ENCODE measurements around the gene FADS1. TPM values are rescaled to one million over a fixed set of nuclear protein-coding genes. Genes with fewer than 3 reads are reported as not detected.

FADS1 gene
- total and polyA plus RNA-seq, 2 of the 13 experiments (the other 11 are each of a cell fraction or from before 2014, with no cell fraction given): 91.8 to 108 TPM

GRCh38 chr11:61792310-61793082 is 24.3 kb downstream of the FADS1 start, which contains the start of the genes FEN1 and TMEM258 (continued):
- TF ChIP-seq ISX (CRISPR knock-in tag; conservative IDR thresholded peaks at IDR 0.05) (peak; percentile 42; the same call in 1 of the 2 replicates), REPIN1 (CRISPR knock-in tag; IDR thresholded peaks at IDR 0.05; ENCODE audit: borderline replicate concordance, low read depth) (peak; percentile 78; the same call in 1 of the 2 replicates), RBM22 (optimal IDR thresholded peaks at IDR 0.05; ENCODE audit: low read length) (no peak), ZC3H13 (CRISPR knock-in tag; IDR thresholded peaks at IDR 0.05) (peak; percentile 8; the same call in 1 of the 2 replicates), HOXD1 (CRISPR knock-in tag; IDR thresholded peaks at IDR 0.05) (peak; percentile 31; the same call in 1 of the 2 replicates), MAX (IDR thresholded peaks at IDR 0.05) (peak; percentile 86), ZMAT3 (CRISPR knock-in tag; conservative IDR thresholded peaks at IDR 0.05) (peak; percentile 76; the same call in 1 of the 2 replicates), NFAT5 (CRISPR knock-in tag; IDR thresholded peaks at IDR 0.05) (0 out of 2 replicates have a peak, but pooled peaks have one; percentile 46), ZIK1 (CRISPR knock-in tag; IDR thresholded peaks at IDR 0.05; ENCODE audit: borderline replicate concordance, low read depth) (peak; percentile 43; the same call in 1 of the 2 replicates), MEIS1 (CRISPR knock-in tag; IDR thresholded peaks at IDR 0.05; ENCODE audit: borderline replicate concordance) (no peak; the same call in 1 of the 2 replicates), ZNF564 (CRISPR knock-in tag; IDR thresholded peaks at IDR 0.05) (0 out of 2 replicates have a peak, but pooled peaks have one; percentile 52), MXD3 (CRISPR knock-in tag; IDR thresholded peaks at IDR 0.05) (peak; percentile 61; the same call in 1 of the 2 replicates), HNF1B (CRISPR knock-in tag; IDR thresholded peaks at IDR 0.05) (peak; percentile 75), CENPBD1 (CRISPR knock-in tag; IDR thresholded peaks at IDR 0.05; ENCODE audit: borderline replicate concordance, low read depth) (no peak), ARID4A (CRISPR knock-in tag; IDR thresholded peaks at IDR 0.05; ENCODE audit: borderline replicate concordance) (peak; percentile 99)

Data from HepG2 (cell line).